Measurements from ENCODE around the gene YPEL2.

Gene YPEL2

GRCh38 chr17:59381716-59382570 lies 50.5 kb downstream of the YPEL2 start:
- no peak for TF ChIP-seq EZH2phosphoT487 (IDR thresholded peaks at IDR 0.05; ENCODE audit: low read depth)
- TF ChIP-seq CTCF (IDR thresholded peaks at IDR 0.05; ENCODE audit: low read depth, low read length) = no peak
- H3K4me3 ChIP-seq (ENCODE audit: low read length) = no peak overlapping the region
- no peak overlapping the region for H3K27ac ChIP-seq (ENCODE audit: low read length)
- no peak overlapping the region for H3K4me2 ChIP-seq (ENCODE audit: low read length)
- no peak overlapping the region for H2AFZ ChIP-seq (ENCODE audit: low read depth, low read length)
- peaks cover 8% of the 10 kb centered on the region for H3K4me1 ChIP-seq (ENCODE audit: low read length)
- peaks cover 13% of the 10 kb centered on the region for H3K36me3 ChIP-seq (replicated peaks; ENCODE audit: low read depth, low read length)
- no peaks in the 10 kb centered on the region for H3K27me3 ChIP-seq (ENCODE audit: low read depth, low read length)
- H3K9me3 ChIP-seq (ENCODE audit: insufficient read depth, low read length) = no peaks in the 10 kb centered on the region
- H4K20me1 ChIP-seq (ENCODE audit: insufficient read depth, low read length) = peaks cover 17% of the 10 kb centered on the region; the same call in 1 of the 2 replicates
- H3K79me2 ChIP-seq (ENCODE audit: low read length) = peaks cover 30% of the 10 kb centered on the region
- no peak overlapping the region for H3K9ac ChIP-seq (ENCODE audit: low read length)

GRCh38 chr17:59383893-59384292 lies 52.4 kb downstream of the YPEL2 start:
- H3K27ac ChIP-seq (ENCODE audit: low read length) = no peak overlapping the region
- H3K9me3 ChIP-seq (ENCODE audit: insufficient read depth, low read length) = no peaks in the 10 kb centered on the region
- peaks cover 3% of the 10 kb centered on the region for H3K4me1 ChIP-seq (ENCODE audit: low read length)
- H2AFZ ChIP-seq (ENCODE audit: low read depth, low read length) = no peak overlapping the region
- no peaks in the 10 kb centered on the region for H3K27me3 ChIP-seq (ENCODE audit: low read depth, low read length)
- peaks cover 15% of the 10 kb centered on the region for H3K36me3 ChIP-seq (replicated peaks; ENCODE audit: low read depth, low read length)
- H3K79me2 ChIP-seq (ENCODE audit: low read length) = peaks cover 16% of the 10 kb centered on the region
- no peak overlapping the region for H3K4me2 ChIP-seq (ENCODE audit: low read length)
- H3K4me3 ChIP-seq (ENCODE audit: low read length) = no peak overlapping the region
- no peak for TF ChIP-seq EZH2phosphoT487 (IDR thresholded peaks at IDR 0.05; ENCODE audit: low read depth)
- TF ChIP-seq CTCF (IDR thresholded peaks at IDR 0.05; ENCODE audit: low read depth, low read length) = no peak
- H4K20me1 ChIP-seq (ENCODE audit: insufficient read depth, low read length) = peaks cover 11% of the 10 kb centered on the region; the same call in 1 of the 2 replicates
- H3K9ac ChIP-seq (ENCODE audit: low read length) = no peak overlapping the region

- H3K9me3 ChIP-seq (ENCODE audit: insufficient read depth, low read length) = no peaks in the 10 kb centered on the region
- H3K36me3 ChIP-seq (replicated peaks; ENCODE audit: low read depth, low read length) = peaks cover 19% of the 10 kb centered on the region
- no peak overlapping the region for H3K27ac ChIP-seq (ENCODE audit: low read length)
- TF ChIP-seq EZH2phosphoT487 (IDR thresholded peaks at IDR 0.05; ENCODE audit: low read depth) (no peak), CTCF (IDR thresholded peaks at IDR 0.05; ENCODE audit: low read depth, low read length) (no peak)
- no peaks in the 10 kb centered on the region for H3K4me1 ChIP-seq (ENCODE audit: low read length)
- H3K4me2 ChIP-seq (ENCODE audit: low read length) = no peak overlapping the region
- H3K79me2 ChIP-seq (ENCODE audit: low read length) = peaks cover 4% of the 10 kb centered on the region
- no peaks in the 10 kb centered on the region for H3K27me3 ChIP-seq (ENCODE audit: low read depth, low read length)
- H3K4me3 ChIP-seq (ENCODE audit: low read length) = no peak overlapping the region
- H2AFZ ChIP-seq (ENCODE audit: low read depth, low read length) = no peak overlapping the region
- H4K20me1 ChIP-seq (ENCODE audit: insufficient read depth, low read length) = no peaks in the 10 kb centered on the region; the same call in 1 of the 2 replicates
- H3K9ac ChIP-seq (ENCODE audit: low read length) = no peak overlapping the region
Measured at GRCh38 chr17:59387351-59388068, 56.1 kb downstream of the YPEL2 start.

GRCh38 chr17:59388069-59388556 lies 56.7 kb downstream of the YPEL2 start:
- Histone ChIP-seq H4K20me1 (ENCODE audit: insufficient read depth, low read length) (no peaks in the 10 kb centered on the region; the same call in 1 of the 2 replicates), H3K9me3 (ENCODE audit: insufficient read depth, low read length) (no peaks in the 10 kb centered on the region), H3K27me3 (ENCODE audit: low read depth, low read length) (no peaks in the 10 kb centered on the region), H3K4me3 (ENCODE audit: low read length) (no peak overlapping the region), H3K36me3 (replicated peaks; ENCODE audit: low read depth, low read length) (peaks cover 19% of the 10 kb centered on the region), H3K9ac (ENCODE audit: low read length) (no peak overlapping the region), H3K79me2 (ENCODE audit: low read length) (peaks cover 4% of the 10 kb centered on the region), H3K27ac (ENCODE audit: low read length) (no peak overlapping the region), H3K4me1 (ENCODE audit: low read length) (no peaks in the 10 kb centered on the region), H3K4me2 (ENCODE audit: low read length) (no peak overlapping the region), H2AFZ (ENCODE audit: low read depth, low read length) (no peak overlapping the region)
- TF ChIP-seq EZH2phosphoT487 (IDR thresholded peaks at IDR 0.05; ENCODE audit: low read depth) (no peak), CTCF (IDR thresholded peaks at IDR 0.05; ENCODE audit: low read depth, low read length) (no peak)

Measured in OCI-LY3 (cell line).